MM.1S (cell line): Measurements from ENCODE around the gene ZNF648.

Experiments used
- DNase-seq: peaks from one replicate; pipeline ENCODE4 v3.0.0-alpha.2; 2015
- H2AFZ ChIP-seq: fragments of 300-600 bp; sonication (generic); 2 replicates; pipeline ENCODE4 v1.6.0; 2016; ENCODE audit warnings: antibody characterized with exemption, low read length
- H3F3A ChIP-seq: fragments of 300-600 bp; sonication (generic); 2 replicates; pipeline ENCODE4 v1.6.1; 2016; ENCODE audit warnings: mild to moderate bottlenecking, antibody characterized with exemption, low read length, moderate library complexity, mixed read lengths; ENCODE audit not compliant: insufficient read depth
- H3K27ac ChIP-seq: fragments of 300-600 bp; sonication (generic); 2 replicates; pipeline ENCODE4 v1.5.1; 2016; ENCODE audit warnings: mild to moderate bottlenecking, low read length
- H3K27me3 ChIP-seq: fragments of 300-600 bp; sonication (generic); replicated peaks from 2 replicates; pipeline ENCODE4 v1.6.0; 2016; ENCODE audit warnings: low read length; ENCODE audit not compliant: insufficient read depth
- H3K36me3 ChIP-seq: fragments of 300-600 bp; sonication (generic); replicated peaks from 2 replicates; pipeline ENCODE4 v1.6.1; 2016; ENCODE audit warnings: mild to moderate bottlenecking, low read length, mixed read lengths; ENCODE audit not compliant: insufficient read depth
- H3K4me1 ChIP-seq: fragments of 300-600 bp; sonication (generic); 2 replicates; pipeline ENCODE4 v1.6.1; 2016; ENCODE audit warnings: low read length, mixed read lengths
- H3K4me2 ChIP-seq: fragments of 300-600 bp; sonication (generic); 2 replicates; pipeline ENCODE4 v1.6.0; 2016; ENCODE audit warnings: low read depth, low read length
- H3K4me3 ChIP-seq: fragments of 300-600 bp; sonication (generic); 2 replicates; pipeline ENCODE4 v1.5.1; 2016; ENCODE audit warnings: low read length, mixed read lengths
- H3K79me2 ChIP-seq: fragments of 300-600 bp; sonication (generic); 2 replicates; pipeline ENCODE4 v1.6.1; 2016; ENCODE audit warnings: mixed run types, low read length, mixed read lengths
- H3K9ac ChIP-seq: fragments of 300-600 bp; sonication (generic); 2 replicates; pipeline ENCODE4 v1.6.1; 2016; ENCODE audit warnings: low read length, mixed read lengths
- H3K9me2 ChIP-seq: fragments of 300-600 bp; sonication (generic); replicated peaks from 2 replicates; pipeline ENCODE4 v1.6.1; 2016; ENCODE audit warnings: mild to moderate bottlenecking, low read length, mixed read lengths; ENCODE audit not compliant: insufficient read depth
- H3K9me3 ChIP-seq: fragments of 300-600 bp; sonication (generic); replicated peaks from 2 replicates; pipeline ENCODE4 v1.6.1; 2016; ENCODE audit warnings: mild to moderate bottlenecking, low read length, mixed read lengths; ENCODE audit not compliant: insufficient read depth
- H4K20me1 ChIP-seq: fragments of 300-600 bp; sonication (generic); 2 replicates; pipeline ENCODE4 v1.6.1; 2016; ENCODE audit warnings: mild to moderate bottlenecking, low read length, moderate library complexity, mixed read lengths; ENCODE audit not compliant: insufficient read depth
- CTCF ChIP-seq: fragments of 300-600 bp; sonication (generic); IDR thresholded peaks from 2 replicates; pipeline ENCODE4 v1.5.1; 2016; ENCODE audit warnings: antibody characterized with exemption, low read length, mixed read lengths
- EZH2 ChIP-seq: fragments of 300-600 bp; sonication (generic); optimal IDR thresholded peaks from 2 replicates; pipeline ENCODE3; 2017; ENCODE audit warnings: low read depth, mild to moderate bottlenecking, antibody characterized with exemption, low read length, mixed read lengths
- EZH2phosphoT487 ChIP-seq: fragments of 300-600 bp; sonication (generic); IDR thresholded peaks from 2 replicates; pipeline ENCODE4 v1.6.1; 2018; ENCODE audit warnings: antibody characterized with exemption, low read length

Gene ZNF648

GRCh38 chr1:182051938-182052337, 9.6 kb downstream of the ZNF648 start:
- Histone ChIP-seq H3K4me3 (no peak overlapping the region), H3F3A (no peaks in the 10 kb centered on the region), H3K27ac (no peak overlapping the region), H4K20me1 (no peaks in the 10 kb centered on the region), H3K9ac (no peak overlapping the region), H2AFZ (no peak overlapping the region), H3K4me2 (no peak overlapping the region), H3K27me3 (no peaks in the 10 kb centered on the region), H3K36me3 (no peaks in the 10 kb centered on the region), H3K4me1 (peaks cover 12% of the 10 kb centered on the region; the same call in 1 of the 2 replicates), H3K9me2 (no peaks in the 10 kb centered on the region), H3K79me2 (no peaks in the 10 kb centered on the region), H3K9me3 (no peaks in the 10 kb centered on the region)
- TF ChIP-seq EZH2 (no peak), CTCF (peak; percentile 8; the same call in 1 of the 2 replicates)
- DNase-seq, result no peak

DNA sequence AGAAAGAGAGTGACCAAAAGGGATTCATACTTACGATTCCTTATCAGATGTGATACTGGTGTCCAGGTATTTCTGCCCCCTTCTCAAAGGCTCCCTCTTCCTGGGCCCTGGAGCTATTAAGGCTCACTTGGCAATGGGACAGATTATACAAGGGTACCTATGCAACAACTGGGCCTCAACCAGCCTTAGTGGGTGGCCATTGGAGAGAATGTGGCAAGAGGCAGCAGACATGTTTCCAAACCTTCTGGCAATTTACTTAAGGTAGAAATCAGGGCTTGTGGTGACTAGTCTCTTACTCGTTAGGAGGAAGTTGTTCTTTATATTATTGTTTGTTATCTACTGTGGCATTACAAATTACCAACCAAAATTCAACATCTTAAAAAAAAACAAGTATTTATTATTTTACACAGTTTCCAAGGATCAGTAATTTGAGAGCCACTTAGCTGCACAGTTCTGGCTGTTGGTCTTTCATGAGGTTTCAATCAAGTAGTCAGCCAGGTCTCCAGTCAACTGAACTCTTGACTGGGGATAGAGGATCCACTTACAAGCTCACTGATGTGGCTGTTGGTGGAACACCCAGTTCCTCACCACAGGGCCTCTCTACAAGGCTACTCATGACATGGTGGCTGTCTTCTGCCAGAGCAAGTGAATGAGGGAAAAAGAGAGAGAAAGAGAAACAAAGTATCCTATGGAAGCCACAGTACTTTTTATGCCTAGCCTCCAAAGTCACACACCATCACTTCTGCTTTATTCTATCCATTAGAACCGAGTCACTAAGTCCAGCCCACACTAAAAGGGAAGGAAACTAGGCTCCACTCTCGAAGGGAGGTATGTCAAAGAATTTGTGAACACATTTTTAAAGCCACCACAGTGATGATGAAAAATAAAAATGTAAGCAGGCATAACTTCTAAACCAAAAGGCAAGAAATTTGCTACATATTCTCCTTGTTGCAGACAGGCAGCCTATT, 10.7 kb downstream of the ZNF648 start:
- Histone ChIP-seq H3K9ac (no peak overlapping the region), H3K27ac (no peak overlapping the region), H3F3A (no peaks in the 10 kb centered on the region), H3K9me3 (no peaks in the 10 kb centered on the region), H3K4me3 (no peak overlapping the region), H4K20me1 (no peaks in the 10 kb centered on the region), H3K36me3 (no peaks in the 10 kb centered on the region), H3K27me3 (no peaks in the 10 kb centered on the region), H3K9me2 (no peaks in the 10 kb centered on the region), H2AFZ (no peak overlapping the region), H3K4me1 (peaks cover 12% of the 10 kb centered on the region; the same call in 1 of the 2 replicates), H3K4me2 (no peak overlapping the region), H3K79me2 (no peaks in the 10 kb centered on the region)
- DNase-seq, result no peak
- TF ChIP-seq EZH2 (no peak), CTCF (no peak), EZH2phosphoT487 (no peak)

- TF ChIP-seq EZH2 (no peak), CTCF (no peak), EZH2phosphoT487 (no peak)
- Histone ChIP-seq H4K20me1 (no peaks in the 10 kb centered on the region), H3K36me3 (no peaks in the 10 kb centered on the region), H3F3A (no peaks in the 10 kb centered on the region), H3K79me2 (no peaks in the 10 kb centered on the region), H3K4me2 (no peak overlapping the region), H2AFZ (no peak overlapping the region), H3K4me3 (no peak overlapping the region), H3K9ac (no peak overlapping the region), H3K27ac (no peak overlapping the region), H3K9me3 (no peaks in the 10 kb centered on the region), H3K27me3 (no peaks in the 10 kb centered on the region), H3K4me1 (peaks cover 12% of the 10 kb centered on the region; the same call in 1 of the 2 replicates), H3K9me2 (no peaks in the 10 kb centered on the region)
- DNase-seq, result peak; percentile 70
Measured at GRCh38 chr1:182048562-182048961, 12.9 kb downstream of the ZNF648 start.
